ENCODE measurements around the gene PPM1A. TPM values are rescaled to one million over a fixed set of nuclear protein-coding genes. Genes with fewer than 3 reads are reported as not detected.

The PPM1A gene
- total and polyA plus RNA-seq, 2 experiments from 2014 or later = 29.8 to 34.1 TPM

- Mint-ChIP-seq H3K4me1 (peaks cover 20% of the 10 kb centered on the region), H3K36me3 (ENCODE audit: low read depth) (no peaks in the 10 kb centered on the region), H3K27ac (no peak overlapping the region), H3K9me3 (no peaks in the 10 kb centered on the region), H3K27me3 (ENCODE audit: insufficient read depth, low read depth, poor library complexity) (peaks cover 12% of the 10 kb centered on the region), H3K4me3 (no peak overlapping the region)
- ATAC-seq = no peak
- H3K4me3 ChIP-seq = no peak overlapping the region
- no peaks in the 10 kb centered on the region for H3K9me2 ChIP-seq (ENCODE audit: insufficient read depth)
- no peaks in the 10 kb centered on the region for H3K79me2 ChIP-seq (replicated peaks; ENCODE audit: insufficient read depth)
- H3K4me1 ChIP-seq (ENCODE audit: insufficient read depth) = peaks cover 17% of the 10 kb centered on the region
- H3F3A ChIP-seq (replicated peaks; ENCODE audit: low read depth) = 0 out of 2 replicates have a peak, but pooled peaks cover 4% of the 10 kb centered on the region
- H3K4me2 ChIP-seq = no peak overlapping the region
- H2AFZ ChIP-seq = 0 out of 2 replicates have a peak overlapping the region, but pooled peaks have one; percentile 35
- H4K20me1 ChIP-seq (replicated peaks; ENCODE audit: insufficient read depth) = no peaks in the 10 kb centered on the region
- no peak overlapping the region for H3K27ac ChIP-seq (ENCODE audit: low read depth)
- DNase-seq (ENCODE audit: low spot score) = no peak
- TF ChIP-seq, protein P1, sequence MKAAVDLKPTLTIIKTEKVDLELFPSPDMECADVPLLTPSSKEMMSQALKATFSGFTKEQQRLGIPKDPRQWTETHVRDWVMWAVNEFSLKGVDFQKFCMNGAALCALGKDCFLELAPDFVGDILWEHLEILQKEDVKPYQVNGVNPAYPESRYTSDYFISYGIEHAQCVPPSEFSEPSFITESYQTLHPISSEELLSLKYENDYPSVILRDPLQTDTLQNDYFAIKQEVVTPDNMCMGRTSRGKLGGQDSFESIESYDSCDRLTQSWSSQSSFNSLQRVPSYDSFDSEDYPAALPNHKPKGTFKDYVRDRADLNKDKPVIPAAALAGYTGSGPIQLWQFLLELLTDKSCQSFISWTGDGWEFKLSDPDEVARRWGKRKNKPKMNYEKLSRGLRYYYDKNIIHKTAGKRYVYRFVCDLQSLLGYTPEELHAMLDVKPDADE (IDR thresholded peaks at IDR 0.05) = no peak
- TF ChIP-seq CREB1 (CRISPR knock-in tag; IDR thresholded peaks at IDR 0.05; ENCODE audit: low read depth) = no peak
- no peak for TF ChIP-seq JUNB (IDR thresholded peaks at IDR 0.05; ENCODE audit: unreplicated experiment)
- TF ChIP-seq POLR2AphosphoS5 (IDR thresholded peaks at IDR 0.05; ENCODE audit: low read depth) = no peak
- TF ChIP-seq, protein P2, sequence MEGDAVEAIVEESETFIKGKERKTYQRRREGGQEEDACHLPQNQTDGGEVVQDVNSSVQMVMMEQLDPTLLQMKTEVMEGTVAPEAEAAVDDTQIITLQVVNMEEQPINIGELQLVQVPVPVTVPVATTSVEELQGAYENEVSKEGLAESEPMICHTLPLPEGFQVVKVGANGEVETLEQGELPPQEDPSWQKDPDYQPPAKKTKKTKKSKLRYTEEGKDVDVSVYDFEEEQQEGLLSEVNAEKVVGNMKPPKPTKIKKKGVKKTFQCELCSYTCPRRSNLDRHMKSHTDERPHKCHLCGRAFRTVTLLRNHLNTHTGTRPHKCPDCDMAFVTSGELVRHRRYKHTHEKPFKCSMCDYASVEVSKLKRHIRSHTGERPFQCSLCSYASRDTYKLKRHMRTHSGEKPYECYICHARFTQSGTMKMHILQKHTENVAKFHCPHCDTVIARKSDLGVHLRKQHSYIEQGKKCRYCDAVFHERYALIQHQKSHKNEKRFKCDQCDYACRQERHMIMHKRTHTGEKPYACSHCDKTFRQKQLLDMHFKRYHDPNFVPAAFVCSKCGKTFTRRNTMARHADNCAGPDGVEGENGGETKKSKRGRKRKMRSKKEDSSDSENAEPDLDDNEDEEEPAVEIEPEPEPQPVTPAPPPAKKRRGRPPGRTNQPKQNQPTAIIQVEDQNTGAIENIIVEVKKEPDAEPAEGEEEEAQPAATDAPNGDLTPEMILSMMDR (conservative IDR thresholded peaks at IDR 0.05; ENCODE audit: low read depth in 2 of 2) = no peak
- TF ChIP-seq ZNF331 (CRISPR knock-in tag; IDR thresholded peaks at IDR 0.05; ENCODE audit: low read depth) = no peak
- TF ChIP-seq ZNF114 (CRISPR knock-in tag; IDR thresholded peaks at IDR 0.05) = no peak
- TF ChIP-seq, protein P3, sequence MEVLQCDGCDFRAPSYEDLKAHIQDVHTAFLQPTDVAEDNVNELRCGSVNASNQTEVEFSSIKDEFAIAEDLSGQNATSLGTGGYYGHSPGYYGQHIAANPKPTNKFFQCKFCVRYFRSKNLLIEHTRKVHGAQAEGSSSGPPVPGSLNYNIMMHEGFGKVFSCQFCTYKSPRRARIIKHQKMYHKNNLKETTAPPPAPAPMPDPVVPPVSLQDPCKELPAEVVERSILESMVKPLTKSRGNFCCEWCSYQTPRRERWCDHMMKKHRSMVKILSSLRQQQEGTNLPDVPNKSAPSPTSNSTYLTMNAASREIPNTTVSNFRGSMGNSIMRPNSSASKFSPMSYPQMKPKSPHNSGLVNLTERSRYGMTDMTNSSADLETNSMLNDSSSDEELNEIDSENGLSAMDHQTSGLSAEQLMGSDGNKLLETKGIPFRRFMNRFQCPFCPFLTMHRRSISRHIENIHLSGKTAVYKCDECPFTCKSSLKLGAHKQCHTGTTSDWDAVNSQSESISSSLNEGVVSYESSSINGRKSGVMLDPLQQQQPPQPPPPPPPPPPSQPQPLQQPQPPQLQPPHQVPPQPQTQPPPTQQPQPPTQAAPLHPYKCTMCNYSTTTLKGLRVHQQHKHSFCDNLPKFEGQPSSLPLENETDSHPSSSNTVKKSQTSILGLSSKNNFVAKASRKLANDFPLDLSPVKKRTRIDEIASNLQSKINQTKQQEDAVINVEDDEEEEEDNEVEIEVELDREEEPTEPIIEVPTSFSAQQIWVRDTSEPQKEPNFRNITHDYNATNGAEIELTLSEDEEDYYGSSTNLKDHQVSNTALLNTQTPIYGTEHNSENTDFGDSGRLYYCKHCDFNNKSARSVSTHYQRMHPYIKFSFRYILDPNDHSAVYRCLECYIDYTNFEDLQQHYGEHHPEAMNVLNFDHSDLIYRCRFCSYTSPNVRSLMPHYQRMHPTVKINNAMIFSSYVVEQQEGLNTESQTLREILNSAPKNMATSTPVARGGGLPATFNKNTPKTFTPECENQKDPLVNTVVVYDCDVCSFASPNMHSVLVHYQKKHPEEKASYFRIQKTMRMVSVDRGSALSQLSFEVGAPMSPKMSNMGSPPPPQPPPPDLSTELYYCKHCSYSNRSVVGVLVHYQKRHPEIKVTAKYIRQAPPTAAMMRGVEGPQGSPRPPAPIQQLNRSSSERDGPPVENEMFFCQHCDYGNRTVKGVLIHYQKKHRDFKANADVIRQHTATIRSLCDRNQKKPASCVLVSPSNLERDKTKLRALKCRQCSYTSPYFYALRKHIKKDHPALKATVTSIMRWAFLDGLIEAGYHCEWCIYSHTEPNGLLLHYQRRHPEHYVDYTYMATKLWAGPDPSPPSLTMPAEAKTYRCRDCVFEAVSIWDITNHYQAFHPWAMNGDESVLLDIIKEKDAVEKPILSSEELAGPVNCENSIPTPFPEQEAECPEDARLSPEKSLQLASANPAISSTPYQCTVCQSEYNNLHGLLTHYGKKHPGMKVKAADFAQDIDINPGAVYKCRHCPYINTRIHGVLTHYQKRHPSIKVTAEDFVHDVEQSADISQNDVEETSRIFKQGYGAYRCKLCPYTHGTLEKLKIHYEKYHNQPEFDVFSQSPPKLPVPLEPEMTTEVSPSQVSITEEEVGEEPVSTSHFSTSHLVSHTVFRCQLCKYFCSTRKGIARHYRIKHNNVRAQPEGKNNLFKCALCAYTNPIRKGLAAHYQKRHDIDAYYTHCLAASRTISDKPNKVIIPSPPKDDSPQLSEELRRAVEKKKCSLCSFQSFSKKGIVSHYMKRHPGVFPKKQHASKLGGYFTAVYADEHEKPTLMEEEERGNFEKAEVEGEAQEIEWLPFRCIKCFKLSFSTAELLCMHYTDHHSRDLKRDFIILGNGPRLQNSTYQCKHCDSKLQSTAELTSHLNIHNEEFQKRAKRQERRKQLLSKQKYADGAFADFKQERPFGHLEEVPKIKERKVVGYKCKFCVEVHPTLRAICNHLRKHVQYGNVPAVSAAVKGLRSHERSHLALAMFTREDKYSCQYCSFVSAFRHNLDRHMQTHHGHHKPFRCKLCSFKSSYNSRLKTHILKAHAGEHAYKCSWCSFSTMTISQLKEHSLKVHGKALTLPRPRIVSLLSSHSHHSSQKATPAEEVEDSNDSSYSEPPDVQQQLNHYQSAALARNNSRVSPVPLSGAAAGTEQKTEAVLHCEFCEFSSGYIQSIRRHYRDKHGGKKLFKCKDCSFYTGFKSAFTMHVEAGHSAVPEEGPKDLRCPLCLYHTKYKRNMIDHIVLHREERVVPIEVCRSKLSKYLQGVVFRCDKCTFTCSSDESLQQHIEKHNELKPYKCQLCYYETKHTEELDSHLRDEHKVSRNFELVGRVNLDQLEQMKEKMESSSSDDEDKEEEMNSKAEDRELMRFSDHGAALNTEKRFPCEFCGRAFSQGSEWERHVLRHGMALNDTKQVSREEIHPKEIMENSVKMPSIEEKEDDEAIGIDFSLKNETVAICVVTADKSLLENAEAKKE (CRISPR knock-in tag; IDR thresholded peaks at IDR 0.05) = no peak
- TF ChIP-seq, protein P4, sequence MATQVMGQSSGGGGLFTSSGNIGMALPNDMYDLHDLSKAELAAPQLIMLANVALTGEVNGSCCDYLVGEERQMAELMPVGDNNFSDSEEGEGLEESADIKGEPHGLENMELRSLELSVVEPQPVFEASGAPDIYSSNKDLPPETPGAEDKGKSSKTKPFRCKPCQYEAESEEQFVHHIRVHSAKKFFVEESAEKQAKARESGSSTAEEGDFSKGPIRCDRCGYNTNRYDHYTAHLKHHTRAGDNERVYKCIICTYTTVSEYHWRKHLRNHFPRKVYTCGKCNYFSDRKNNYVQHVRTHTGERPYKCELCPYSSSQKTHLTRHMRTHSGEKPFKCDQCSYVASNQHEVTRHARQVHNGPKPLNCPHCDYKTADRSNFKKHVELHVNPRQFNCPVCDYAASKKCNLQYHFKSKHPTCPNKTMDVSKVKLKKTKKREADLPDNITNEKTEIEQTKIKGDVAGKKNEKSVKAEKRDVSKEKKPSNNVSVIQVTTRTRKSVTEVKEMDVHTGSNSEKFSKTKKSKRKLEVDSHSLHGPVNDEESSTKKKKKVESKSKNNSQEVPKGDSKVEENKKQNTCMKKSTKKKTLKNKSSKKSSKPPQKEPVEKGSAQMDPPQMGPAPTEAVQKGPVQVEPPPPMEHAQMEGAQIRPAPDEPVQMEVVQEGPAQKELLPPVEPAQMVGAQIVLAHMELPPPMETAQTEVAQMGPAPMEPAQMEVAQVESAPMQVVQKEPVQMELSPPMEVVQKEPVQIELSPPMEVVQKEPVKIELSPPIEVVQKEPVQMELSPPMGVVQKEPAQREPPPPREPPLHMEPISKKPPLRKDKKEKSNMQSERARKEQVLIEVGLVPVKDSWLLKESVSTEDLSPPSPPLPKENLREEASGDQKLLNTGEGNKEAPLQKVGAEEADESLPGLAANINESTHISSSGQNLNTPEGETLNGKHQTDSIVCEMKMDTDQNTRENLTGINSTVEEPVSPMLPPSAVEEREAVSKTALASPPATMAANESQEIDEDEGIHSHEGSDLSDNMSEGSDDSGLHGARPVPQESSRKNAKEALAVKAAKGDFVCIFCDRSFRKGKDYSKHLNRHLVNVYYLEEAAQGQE (IDR thresholded peaks at IDR 0.05; ENCODE audit: unreplicated experiment) = no peak
- TF ChIP-seq EZH2phosphoT487 (IDR thresholded peaks at IDR 0.05; ENCODE audit: unreplicated experiment) = no peak
- TF ChIP-seq NANOG (IDR thresholded peaks at IDR 0.05; ENCODE audit: borderline replicate concordance) = no peak
- no peak for TF ChIP-seq STAT1 (IDR thresholded peaks at IDR 0.05; ENCODE audit: unreplicated experiment)
- TF ChIP-seq EZH2 (IDR thresholded peaks at IDR 0.05; ENCODE audit: low read depth, unreplicated experiment) = no peak
- H3K27me3 ChIP-seq (ENCODE audit: insufficient read depth) = peaks cover 5% of the 10 kb centered on the region; the same call in 1 of the 2 replicates
- H3K36me3 ChIP-seq (ENCODE audit: insufficient read depth) = no peaks in the 10 kb centered on the region
These were observed 83.8 kb downstream of the PPM1A start for GRCh38 chr14:60332869-60333268.

All from GM23338 (cell line).